Measurements from ENCODE around the gene NLRP6.

The NLRP6 gene

DNA sequence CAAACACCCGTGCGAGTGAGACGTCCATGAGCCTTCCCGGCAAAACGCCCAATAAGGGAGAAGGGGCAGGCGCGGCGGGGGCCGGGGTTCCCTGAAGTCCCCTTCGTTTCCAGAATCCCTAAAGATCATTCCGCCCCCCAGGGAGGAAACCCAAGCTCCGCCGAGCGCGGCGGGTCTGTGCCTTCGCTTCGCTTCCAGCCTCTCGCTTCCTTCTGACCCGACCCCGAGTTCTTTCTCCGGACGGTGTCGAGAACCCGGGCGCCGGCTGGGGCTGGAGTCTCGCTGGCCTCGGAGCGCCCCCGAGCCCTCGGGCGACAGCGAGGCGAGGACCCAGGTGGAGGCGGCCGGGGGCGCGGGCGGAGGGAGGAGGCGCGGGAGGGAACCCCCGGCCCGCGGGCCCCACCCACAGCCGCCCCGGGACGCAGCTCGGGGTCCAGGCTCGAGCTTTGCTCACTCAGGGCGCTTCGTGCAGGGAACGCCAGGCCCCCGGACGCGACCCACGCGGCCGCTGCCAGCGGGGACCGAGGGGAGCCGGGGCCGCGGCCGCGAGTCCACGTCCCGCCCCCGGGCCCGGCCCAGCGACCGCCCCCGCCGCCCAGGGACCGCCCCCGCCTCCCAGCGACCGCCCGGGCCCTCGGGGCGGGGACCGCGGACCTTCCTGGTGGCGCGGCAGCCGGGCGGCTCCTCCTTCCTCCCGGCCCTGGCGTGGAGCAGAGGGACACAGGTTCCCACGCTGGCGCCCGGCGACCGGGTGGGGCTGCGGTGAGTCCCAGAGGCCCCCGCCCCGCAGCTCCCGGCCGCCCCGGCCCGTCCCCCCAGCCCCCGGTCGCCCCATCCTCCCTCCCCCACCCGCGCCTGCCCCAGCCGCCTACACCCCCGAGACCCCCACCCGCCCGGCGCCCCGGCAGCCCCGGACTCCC, 10.5 kb downstream of the NLRP6 start, which contains the start of gene PGGHG:
Gene PGGHG (plus strand): TSS at position 649 of the 920 bp plus-strand sequence. CDS start 691 bp downstream, outside the sequence.
- no peak within 1 kb of the TSS for H3K27ac ChIP-seq (ENCODE audit: low read depth, low read length)
- no peaks in the 10 kb centered on the region for H3F3A ChIP-seq (ENCODE audit: control insufficient read depth, insufficient read depth)
- no peaks in the 10 kb centered on the region for H4K20me1 ChIP-seq (ENCODE audit: control insufficient read depth, insufficient read depth, low read depth, low read length)
- no peaks in the 10 kb centered on the region for H3K9me3 ChIP-seq (ENCODE audit: control insufficient read depth, insufficient read depth, low read length)
- peaks cover 20% of the 10 kb centered on the region for H3K27me3 ChIP-seq (ENCODE audit: control insufficient read depth, low read length)
- H3K4me1 ChIP-seq (ENCODE audit: control insufficient read depth, low read length) = peaks cover 31% of the 10 kb centered on the region
- H3K4me3 ChIP-seq (ENCODE audit: low read length) = peak within 1 kb of the TSS; percentile 74
- TF ChIP-seq, protein P1, sequence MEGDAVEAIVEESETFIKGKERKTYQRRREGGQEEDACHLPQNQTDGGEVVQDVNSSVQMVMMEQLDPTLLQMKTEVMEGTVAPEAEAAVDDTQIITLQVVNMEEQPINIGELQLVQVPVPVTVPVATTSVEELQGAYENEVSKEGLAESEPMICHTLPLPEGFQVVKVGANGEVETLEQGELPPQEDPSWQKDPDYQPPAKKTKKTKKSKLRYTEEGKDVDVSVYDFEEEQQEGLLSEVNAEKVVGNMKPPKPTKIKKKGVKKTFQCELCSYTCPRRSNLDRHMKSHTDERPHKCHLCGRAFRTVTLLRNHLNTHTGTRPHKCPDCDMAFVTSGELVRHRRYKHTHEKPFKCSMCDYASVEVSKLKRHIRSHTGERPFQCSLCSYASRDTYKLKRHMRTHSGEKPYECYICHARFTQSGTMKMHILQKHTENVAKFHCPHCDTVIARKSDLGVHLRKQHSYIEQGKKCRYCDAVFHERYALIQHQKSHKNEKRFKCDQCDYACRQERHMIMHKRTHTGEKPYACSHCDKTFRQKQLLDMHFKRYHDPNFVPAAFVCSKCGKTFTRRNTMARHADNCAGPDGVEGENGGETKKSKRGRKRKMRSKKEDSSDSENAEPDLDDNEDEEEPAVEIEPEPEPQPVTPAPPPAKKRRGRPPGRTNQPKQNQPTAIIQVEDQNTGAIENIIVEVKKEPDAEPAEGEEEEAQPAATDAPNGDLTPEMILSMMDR (IDR thresholded peaks at IDR 0.05; ENCODE audit: low read depth, low read length, poor library complexity, severe bottlenecking) = no peak
- TF ChIP-seq EZH2phosphoT487 (IDR thresholded peaks at IDR 0.05; ENCODE audit: borderline replicate concordance, low read length) = peak; percentile 54; the same call in 1 of the 2 replicates
- H3K79me2 ChIP-seq (ENCODE audit: control insufficient read depth, low read length) = no peaks in the 10 kb centered on the region
- no peaks in the 10 kb centered on the region for H3K36me3 ChIP-seq (ENCODE audit: control insufficient read depth, low read length)
- no peaks in the 10 kb centered on the region for H3K9me2 ChIP-seq (replicated peaks; ENCODE audit: control insufficient read depth, low read length)
- H3K4me2 ChIP-seq (ENCODE audit: low read length) = peak within 1 kb of the TSS; percentile 93

DNA sequence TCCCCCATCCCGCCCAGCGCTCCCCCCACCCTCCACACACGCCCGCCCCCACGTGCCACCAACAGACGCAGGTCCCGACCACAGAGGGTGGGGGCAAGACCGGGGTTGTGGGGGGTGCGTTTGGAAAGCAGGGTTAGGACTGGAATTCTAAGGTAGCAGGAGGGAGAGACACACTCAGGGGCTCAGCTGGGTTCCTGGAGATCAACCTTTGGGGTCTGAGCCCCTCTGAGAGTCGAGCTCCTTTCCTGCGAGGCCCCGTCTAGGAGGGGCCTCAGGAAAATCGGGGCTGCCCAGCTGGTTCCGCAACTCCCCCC, 11.1 kb downstream of the NLRP6 start:
- TF ChIP-seq, protein P1 (IDR thresholded peaks at IDR 0.05; ENCODE audit: low read depth, low read length, poor library complexity, severe bottlenecking) = no peak
- no peak for TF ChIP-seq EZH2phosphoT487 (IDR thresholded peaks at IDR 0.05; ENCODE audit: borderline replicate concordance, low read length)
- Histone ChIP-seq H3K9me2 (replicated peaks; ENCODE audit: control insufficient read depth, low read length) (no peaks in the 10 kb centered on the region), H3K79me2 (ENCODE audit: control insufficient read depth, low read length) (no peaks in the 10 kb centered on the region), H3F3A (ENCODE audit: control insufficient read depth, insufficient read depth) (no peaks in the 10 kb centered on the region), H4K20me1 (ENCODE audit: control insufficient read depth, insufficient read depth, low read depth, low read length) (no peaks in the 10 kb centered on the region), H3K27me3 (ENCODE audit: control insufficient read depth, low read length) (peaks cover 20% of the 10 kb centered on the region), H3K36me3 (ENCODE audit: control insufficient read depth, low read length) (no peaks in the 10 kb centered on the region), H3K4me1 (ENCODE audit: control insufficient read depth, low read length) (peaks cover 31% of the 10 kb centered on the region), H3K9me3 (ENCODE audit: control insufficient read depth, insufficient read depth, low read length) (no peaks in the 10 kb centered on the region), H3K4me3 (ENCODE audit: low read length) (peak overlapping the region; percentile 66), H3K27ac (ENCODE audit: low read depth, low read length) (no peak overlapping the region), H3K4me2 (ENCODE audit: low read length) (peak overlapping the region; percentile 71)

DNA sequence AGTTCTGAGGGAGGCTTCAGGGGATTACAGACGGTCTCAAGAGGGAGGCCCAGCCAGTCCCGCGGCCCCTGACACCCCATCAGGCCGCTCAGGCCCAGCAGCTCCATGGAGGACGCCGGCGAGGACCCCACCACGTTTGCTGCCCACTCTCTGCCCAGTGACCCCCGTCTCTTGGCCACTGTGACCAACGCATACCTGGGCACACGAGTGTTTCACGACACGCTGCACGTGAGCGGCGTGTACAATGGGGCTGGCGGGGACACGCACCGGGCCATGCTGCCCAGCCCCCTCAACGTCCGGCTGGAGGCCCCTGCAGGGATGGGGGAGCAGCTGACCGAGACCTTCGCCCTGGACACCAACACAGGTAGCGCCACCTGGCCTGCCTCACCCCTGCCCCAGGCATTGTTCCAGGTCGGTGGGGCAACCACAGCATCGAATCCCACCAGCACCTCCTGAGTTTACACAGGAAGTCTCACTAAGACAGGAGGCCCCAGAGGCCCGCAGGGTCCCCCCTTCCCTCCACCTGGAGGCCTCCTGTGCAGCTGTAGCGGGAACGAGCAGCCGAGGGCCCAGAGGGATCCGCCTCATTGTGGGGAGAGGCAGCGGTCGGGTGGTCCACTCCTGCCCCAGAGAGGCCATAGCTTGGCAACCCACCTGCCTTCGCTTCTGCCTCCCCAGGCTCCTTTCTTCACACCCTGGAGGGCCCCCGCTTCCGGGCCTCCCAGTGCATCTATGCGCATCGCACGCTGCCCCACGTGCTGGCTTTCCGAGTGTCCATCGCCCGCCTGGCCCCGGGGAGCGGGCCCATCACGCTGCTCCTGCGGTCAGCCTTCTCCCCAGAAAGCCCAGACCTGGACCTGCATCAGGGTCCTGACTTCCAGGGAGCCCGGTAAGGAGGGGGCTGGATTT, 11.8 kb downstream of the NLRP6 start:
- Histone ChIP-seq H3K4me3 (ENCODE audit: low read length) (peak overlapping the region; percentile 66), H3F3A (ENCODE audit: control insufficient read depth, insufficient read depth) (no peaks in the 10 kb centered on the region), H3K9me2 (replicated peaks; ENCODE audit: control insufficient read depth, low read length) (no peaks in the 10 kb centered on the region), H4K20me1 (ENCODE audit: control insufficient read depth, insufficient read depth, low read depth, low read length) (no peaks in the 10 kb centered on the region), H3K27me3 (ENCODE audit: control insufficient read depth, low read length) (peaks cover 20% of the 10 kb centered on the region), H3K79me2 (ENCODE audit: control insufficient read depth, low read length) (no peaks in the 10 kb centered on the region), H3K9me3 (ENCODE audit: control insufficient read depth, insufficient read depth, low read length) (no peaks in the 10 kb centered on the region), H3K36me3 (ENCODE audit: control insufficient read depth, low read length) (no peaks in the 10 kb centered on the region), H3K27ac (ENCODE audit: low read depth, low read length) (no peak overlapping the region), H3K4me2 (ENCODE audit: low read length) (peak overlapping the region; percentile 71), H3K4me1 (ENCODE audit: control insufficient read depth, low read length) (peaks cover 31% of the 10 kb centered on the region)
- TF ChIP-seq, protein P1 (IDR thresholded peaks at IDR 0.05; ENCODE audit: low read depth, low read length, poor library complexity, severe bottlenecking) = no peak
- no peak for TF ChIP-seq EZH2phosphoT487 (IDR thresholded peaks at IDR 0.05; ENCODE audit: borderline replicate concordance, low read length)
